ENCODE data around the gene SERPINF2. TPM values are rescaled to one million over a fixed set of nuclear protein-coding genes. Genes with fewer than 3 reads are reported as not detected.

SERPINF2 gene
- total RNA-seq, 4 donors from 2014 or later = 0.85 to 6.4 (median 4.3) TPM

DNA sequence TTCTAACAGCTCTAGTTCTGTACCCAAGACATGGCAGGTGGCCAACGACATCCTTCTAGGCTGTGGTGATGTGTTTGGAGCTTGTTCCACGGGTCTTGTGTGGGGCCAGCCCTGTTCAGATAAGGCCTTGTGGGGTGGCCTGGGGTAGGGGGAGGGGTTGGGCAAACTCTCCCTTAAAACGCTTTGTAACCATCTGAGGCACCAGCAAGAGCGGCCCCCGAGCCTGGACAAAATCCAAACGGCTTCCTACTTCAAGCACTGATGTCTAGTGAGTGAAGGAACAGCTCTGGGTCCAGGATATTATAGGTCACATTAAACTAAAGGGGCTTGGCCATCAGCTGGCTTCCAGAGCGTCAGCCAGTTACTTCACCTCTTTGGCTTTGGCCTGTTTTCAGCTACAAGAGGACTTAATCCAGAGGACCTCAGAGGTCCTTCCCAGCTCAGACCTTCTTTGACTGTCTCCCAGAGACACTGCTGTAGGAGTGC lies 31.1 kb downstream of the SERPINF2 start:
- H3K9me3 ChIP-seq = no peaks in the 10 kb centered on the region
- no peak overlapping the region for H3K4me3 ChIP-seq
- intact Hi-C loops (cut with DNase I; ENCODE audit: low total_unique reads) = no loop called here
- H3K27me3 ChIP-seq = no peaks in the 10 kb centered on the region
- DNase-seq (peak in 1 of 2 donors; percentile 66), ATAC-seq (peak; percentile 28 to 57)
- H3K36me3 ChIP-seq = peaks cover 0 to 64% of the 10 kb centered on the region in 2 donors
- H3K27ac ChIP-seq = peak overlapping the region; percentile 97 to 100 (median 98)
- peaks cover 33 to 54% of the 10 kb centered on the region in 2 donors for H3K4me1 ChIP-seq
- TF ChIP-seq POLR2A (IDR thresholded peaks at IDR 0.05) = peak; percentile 43 to 51
- TF ChIP-seq, protein P1, sequence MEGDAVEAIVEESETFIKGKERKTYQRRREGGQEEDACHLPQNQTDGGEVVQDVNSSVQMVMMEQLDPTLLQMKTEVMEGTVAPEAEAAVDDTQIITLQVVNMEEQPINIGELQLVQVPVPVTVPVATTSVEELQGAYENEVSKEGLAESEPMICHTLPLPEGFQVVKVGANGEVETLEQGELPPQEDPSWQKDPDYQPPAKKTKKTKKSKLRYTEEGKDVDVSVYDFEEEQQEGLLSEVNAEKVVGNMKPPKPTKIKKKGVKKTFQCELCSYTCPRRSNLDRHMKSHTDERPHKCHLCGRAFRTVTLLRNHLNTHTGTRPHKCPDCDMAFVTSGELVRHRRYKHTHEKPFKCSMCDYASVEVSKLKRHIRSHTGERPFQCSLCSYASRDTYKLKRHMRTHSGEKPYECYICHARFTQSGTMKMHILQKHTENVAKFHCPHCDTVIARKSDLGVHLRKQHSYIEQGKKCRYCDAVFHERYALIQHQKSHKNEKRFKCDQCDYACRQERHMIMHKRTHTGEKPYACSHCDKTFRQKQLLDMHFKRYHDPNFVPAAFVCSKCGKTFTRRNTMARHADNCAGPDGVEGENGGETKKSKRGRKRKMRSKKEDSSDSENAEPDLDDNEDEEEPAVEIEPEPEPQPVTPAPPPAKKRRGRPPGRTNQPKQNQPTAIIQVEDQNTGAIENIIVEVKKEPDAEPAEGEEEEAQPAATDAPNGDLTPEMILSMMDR (IDR thresholded peaks at IDR 0.05 in 4 of 5, conservative IDR thresholded peaks at IDR 0.05 in 1 of 5) = no peak
- in situ Hi-C loops (cut with MboI; ENCODE audit: low sequenced_read_pairs in 4 of 4) = loop anchor here in 1 of 4 donors (10.0 kb wide), 1 partner anchor 49 kb away; the partner anchor contains the start of gene WDR81

DNA sequence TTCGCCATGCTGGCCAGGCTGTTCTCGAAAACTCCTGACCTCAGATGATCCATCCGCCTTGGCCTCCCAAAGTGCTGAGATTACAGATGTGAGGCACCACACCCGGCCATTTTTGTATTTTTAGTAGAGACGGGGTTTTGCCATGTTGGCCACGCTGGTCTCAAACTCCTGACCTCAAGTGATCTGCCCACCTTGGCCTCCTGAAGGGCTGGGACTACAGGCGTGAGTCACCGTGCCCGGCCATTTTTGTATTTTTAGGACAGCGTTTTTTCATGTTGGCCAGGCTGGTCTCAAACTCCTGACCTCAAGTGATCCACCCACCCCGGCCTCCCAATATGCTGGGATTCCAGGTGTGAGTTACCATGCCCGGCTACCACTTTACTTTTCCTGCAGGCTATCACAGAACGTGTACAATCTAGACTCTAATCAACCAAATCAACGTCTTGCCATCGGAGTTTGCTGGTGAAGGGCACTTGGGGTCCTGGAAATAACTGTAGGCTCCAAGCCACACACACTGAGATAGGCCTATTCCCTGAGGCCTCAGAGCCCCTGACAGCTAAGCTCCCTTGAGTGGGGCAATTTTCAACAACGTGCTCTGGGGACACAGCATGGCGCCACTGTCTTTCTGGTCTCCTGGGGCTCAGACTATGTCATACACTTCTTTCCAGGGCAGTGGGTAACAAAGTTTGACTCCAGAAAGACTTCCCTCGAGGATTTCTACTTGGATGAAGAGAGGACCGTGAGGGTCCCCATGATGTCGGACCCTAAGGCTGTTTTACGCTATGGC lies 31.9 kb downstream of the SERPINF2 start:
- in situ Hi-C loops (cut with MboI; ENCODE audit: low sequenced_read_pairs in 4 of 4) (loop anchor here in 2 of 4 donors (10.0 to 25.0 kb wide), 2 partner anchors 50 to 112 kb away; partner anchors contain the start of gene WDR81 (in 1 of the 2)), intact Hi-C loops (cut with DNase I; ENCODE audit: low total_unique reads) (no loop called here)
- no peaks in the 10 kb centered on the region for H3K27me3 ChIP-seq
- H3K4me1 ChIP-seq = peaks cover 29 to 50% of the 10 kb centered on the region in 2 donors
- TF ChIP-seq, protein P1 (IDR thresholded peaks at IDR 0.05 in 4 of 5, conservative IDR thresholded peaks at IDR 0.05 in 1 of 5) = no peak
- TF ChIP-seq POLR2A (IDR thresholded peaks at IDR 0.05) = no peak
- DNase-seq (peak in 1 of 2 donors; percentile 67), ATAC-seq (peak; percentile 6 to 17)
- no peaks in the 10 kb centered on the region for H3K9me3 ChIP-seq
- peak overlapping the region; percentile 97 to 100 (median 98) for H3K27ac ChIP-seq
- H3K36me3 ChIP-seq = peaks cover 0 to 63% of the 10 kb centered on the region in 2 donors
- H3K4me3 ChIP-seq = no peak overlapping the region

DNA sequence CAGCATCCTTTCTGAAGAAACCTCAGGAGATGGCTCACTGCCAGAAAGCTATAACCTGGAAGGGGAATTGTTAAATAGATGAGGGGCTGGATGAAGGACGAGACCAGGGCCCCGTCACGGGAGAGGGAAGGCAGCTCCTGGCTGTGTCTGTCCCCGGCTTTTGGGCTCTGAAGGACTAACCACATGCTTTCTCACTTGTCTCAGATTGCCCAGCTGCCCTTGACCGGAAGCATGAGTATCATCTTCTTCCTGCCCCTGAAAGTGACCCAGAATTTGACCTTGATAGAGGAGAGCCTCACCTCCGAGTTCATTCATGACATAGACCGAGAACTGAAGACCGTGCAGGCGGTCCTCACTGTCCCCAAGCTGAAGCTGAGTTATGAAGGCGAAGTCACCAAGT lies 33.7 kb downstream of the SERPINF2 start:
- Histone ChIP-seq H3K4me1 (peaks cover 29 to 57% of the 10 kb centered on the region in 2 donors), H3K27me3 (no peaks in the 10 kb centered on the region), H3K27ac (peak overlapping the region; percentile 97 to 100 (median 98)), H3K9me3 (no peaks in the 10 kb centered on the region), H3K36me3 (peaks cover 0 to 57% of the 10 kb centered on the region in 2 donors), H3K4me3 (no peak overlapping the region)
- peak in 1 of 2 donors; percentile 52 for ATAC-seq
- intact Hi-C loops (cut with DNase I; ENCODE audit: low total_unique reads) = no loop called here
- TF ChIP-seq, protein P1 (IDR thresholded peaks at IDR 0.05 in 4 of 5, conservative IDR thresholded peaks at IDR 0.05 in 1 of 5) = no peak
- peak; percentile 9 to 28 for TF ChIP-seq POLR2A (IDR thresholded peaks at IDR 0.05)
- in situ Hi-C loops (cut with MboI; ENCODE audit: low sequenced_read_pairs in 4 of 4) = loop anchor here in 2 of 4 donors (10.0 to 25.0 kb wide), 2 partner anchors 52 to 114 kb away; partner anchors contain the start of gene WDR81 (in 1 of the 2)
- peak in 1 of 2 donors; percentile 72 for DNase-seq

DNA sequence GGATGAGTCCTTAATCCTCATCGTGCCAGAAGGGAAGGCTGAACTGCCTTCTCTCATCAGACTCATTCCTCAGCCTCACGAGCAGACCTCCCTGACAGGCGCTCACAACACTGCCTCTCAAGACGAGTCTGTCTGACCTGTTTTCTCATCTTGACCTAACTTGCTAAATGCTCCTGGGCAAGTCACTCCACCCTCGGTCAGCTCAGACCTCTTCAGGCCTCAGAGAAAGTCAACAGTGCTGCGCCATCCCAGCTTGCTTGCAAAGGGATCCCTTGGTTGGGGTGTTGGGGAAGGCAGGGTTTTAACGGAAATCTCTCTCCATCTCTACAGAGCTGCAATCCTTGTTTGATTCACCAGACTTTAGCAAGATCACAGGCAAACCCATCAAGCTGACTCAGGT lies 34.2 kb downstream of the SERPINF2 start:
- H3K4me3 ChIP-seq = no peak overlapping the region
- H3K36me3 ChIP-seq = peaks cover 0 to 51% of the 10 kb centered on the region in 2 donors
- in situ Hi-C loops (cut with MboI; ENCODE audit: low sequenced_read_pairs in 4 of 4) (loop anchor here in 2 of 4 donors (10.0 to 25.0 kb wide), 2 partner anchors 52 to 115 kb away; partner anchors contain the start of gene WDR81 (in 1 of the 2)), intact Hi-C loops (cut with DNase I; ENCODE audit: low total_unique reads) (no loop called here)
- DNase-seq (no peak), ATAC-seq (no peak)
- no peaks in the 10 kb centered on the region for H3K9me3 ChIP-seq
- H3K27ac ChIP-seq = peak overlapping the region; percentile 97 to 100 (median 98)
- no peaks in the 10 kb centered on the region for H3K27me3 ChIP-seq
- TF ChIP-seq POLR2A (IDR thresholded peaks at IDR 0.05) = no peak
- TF ChIP-seq, protein P1 (IDR thresholded peaks at IDR 0.05 in 4 of 5, conservative IDR thresholded peaks at IDR 0.05 in 1 of 5) = no peak
- peaks cover 33 to 62% of the 10 kb centered on the region in 2 donors for H3K4me1 ChIP-seq
